Measurements from ENCODE around the gene ACTN3.
"Not testable (repeated sequence)": the region's sequence is repeated elsewhere in the genome, so short reads cannot be mapped to it uniquely, and the experiment has no call there.

The ACTN3 gene

DNA sequence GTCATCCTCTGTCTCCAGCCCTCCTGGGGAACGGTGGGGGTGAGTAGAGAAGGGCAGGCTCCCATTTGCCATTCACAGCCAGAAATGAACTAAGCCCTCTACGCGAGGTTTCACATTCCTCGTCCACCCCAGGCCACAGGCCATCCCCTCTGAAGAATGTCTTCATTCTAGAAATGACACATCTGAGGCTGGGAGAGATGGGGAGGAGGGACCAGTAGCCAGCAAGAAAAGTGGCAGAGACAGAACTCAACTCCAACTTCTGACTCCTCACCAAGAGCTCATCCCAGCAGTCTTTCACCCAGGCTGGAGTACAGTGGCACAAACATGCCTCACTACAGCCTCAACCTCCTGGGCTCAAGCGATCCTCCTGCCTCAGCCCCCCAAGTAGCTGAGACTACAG, 18.3 kb downstream of the ACTN3 start:
- no peaks in the 10 kb centered on the region for H3K36me3 ChIP-seq (ENCODE audit: insufficient read depth, low read length)

DNA sequence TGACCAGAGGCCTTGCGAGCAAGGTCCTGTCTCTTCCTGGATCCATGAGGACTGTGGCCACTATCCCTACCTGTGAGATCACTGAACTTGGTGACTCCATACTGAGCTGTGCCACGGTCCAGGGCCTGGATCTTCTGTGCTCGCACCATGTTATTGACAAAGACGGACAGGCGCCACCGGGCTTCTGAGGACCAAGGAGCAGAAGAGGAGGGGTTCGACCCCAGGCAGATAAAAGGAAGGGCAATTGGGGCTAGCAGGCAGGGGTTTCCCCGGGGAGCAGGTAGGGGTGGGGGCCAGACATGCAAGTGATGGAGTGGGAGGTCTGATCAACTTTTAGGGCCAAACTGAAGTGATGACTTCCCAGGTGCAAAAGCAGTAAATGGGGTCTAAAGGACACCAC, 19.5 kb downstream of the ACTN3 start:
- peaks cover 15% of the 10 kb centered on the region for H3K4me1 ChIP-seq (ENCODE audit: insufficient read depth, low read length)
- no peak overlapping the region for H3K9ac ChIP-seq (ENCODE audit: low read depth, low read length)
- no peaks in the 10 kb centered on the region for H3K36me3 ChIP-seq (ENCODE audit: insufficient read depth, low read length)
- no peaks in the 10 kb centered on the region; the same call in 1 of the 2 replicates for H3K9me3 ChIP-seq (ENCODE audit: control insufficient read depth, insufficient read depth, low read length)

More for the DNA sequence above, 18.3 kb downstream of the ACTN3 start:
- Histone ChIP-seq H3K9ac (ENCODE audit: low read depth, low read length) (no peak overlapping the region), H3K9me3 (ENCODE audit: control insufficient read depth, insufficient read depth, low read length) (no peaks in the 10 kb centered on the region; the same call in 1 of the 2 replicates), H3K4me1 (ENCODE audit: insufficient read depth, low read length) (peaks cover 4% of the 10 kb centered on the region; the same call in 1 of the 2 replicates)

DNA sequence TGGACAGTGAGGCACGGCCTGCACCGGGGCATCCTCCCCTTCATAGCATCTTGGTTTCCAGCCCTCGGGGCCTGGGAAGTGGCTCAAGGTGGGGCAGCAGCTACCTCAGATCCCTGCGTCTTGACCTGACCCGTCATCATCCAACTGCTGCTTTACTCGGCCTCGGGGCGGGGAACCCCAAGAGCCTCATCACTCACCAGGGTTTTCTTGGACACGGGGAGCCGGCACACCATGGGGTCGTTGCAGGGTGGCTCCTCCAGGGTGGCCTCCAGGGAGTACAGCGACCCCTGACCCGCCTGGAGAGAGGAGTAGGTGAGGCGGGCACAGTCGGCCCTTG, 21.1 kb downstream of the ACTN3 start:
- H3K9me3 ChIP-seq (ENCODE audit: control insufficient read depth, insufficient read depth, low read length) = no peaks in the 10 kb centered on the region; the same call in 1 of the 2 replicates

GRCh38 chr11:66568124-66568916, 21.6 kb downstream of the ACTN3 start, which contains the start of gene CTSF:
Gene CTSF (minus strand): TSS chr11:66568606. CDS start chr11:66568486, 120 bp downstream.
- no peaks in the 10 kb centered on the region; the same call in 1 of the 2 replicates for H3K9me3 ChIP-seq (ENCODE audit: control insufficient read depth, insufficient read depth, low read length)
- peaks cover 15% of the 10 kb centered on the region for H3K4me1 ChIP-seq (ENCODE audit: insufficient read depth, low read length)
- peak within 1 kb of the TSS; percentile 36; the same call in 1 of the 2 replicates for H3K9ac ChIP-seq (ENCODE audit: low read depth, low read length)
- no peaks in the 10 kb centered on the region for H3K36me3 ChIP-seq (ENCODE audit: insufficient read depth, low read length)

More for the DNA sequence above, 21.1 kb downstream of the ACTN3 start:
- peaks cover 15% of the 10 kb centered on the region for H3K4me1 ChIP-seq (ENCODE audit: insufficient read depth, low read length)
- H3K9ac ChIP-seq (ENCODE audit: low read depth, low read length) = peak overlapping the region; percentile 36; the same call in 1 of the 2 replicates
- no peaks in the 10 kb centered on the region for H3K36me3 ChIP-seq (ENCODE audit: insufficient read depth, low read length)

DNA sequence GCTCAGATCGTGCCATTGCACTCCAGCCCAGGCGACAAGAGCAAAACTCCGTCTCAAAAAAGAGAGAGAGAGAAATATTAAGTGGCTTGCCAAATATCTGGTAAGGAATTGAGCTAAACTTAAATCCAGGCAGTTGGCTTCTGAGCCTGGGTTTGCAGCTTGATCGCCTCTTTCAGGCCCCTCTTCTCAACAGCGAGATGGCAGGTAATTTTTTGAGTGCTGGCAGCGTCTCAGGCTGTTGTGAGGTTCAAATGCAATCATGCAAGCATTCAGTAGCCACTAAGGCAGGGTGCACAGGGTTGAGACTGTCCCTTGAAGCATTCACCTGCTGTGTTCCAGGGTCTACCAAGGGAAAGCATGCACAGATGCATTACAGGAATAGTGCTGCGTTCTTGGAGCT, 22.4 kb downstream of the ACTN3 start:
- Histone ChIP-seq H3K36me3 (ENCODE audit: insufficient read depth, low read length) (no peaks in the 10 kb centered on the region), H3K4me1 (ENCODE audit: insufficient read depth, low read length) (peaks cover 15% of the 10 kb centered on the region), H3K9me3 (ENCODE audit: control insufficient read depth, insufficient read depth, low read length) (no peaks in the 10 kb centered on the region; the same call in 1 of the 2 replicates), H3K9ac (ENCODE audit: low read depth, low read length) (no peak overlapping the region)

GRCh38 chr11:66570079-66570849, 23.6 kb downstream of the ACTN3 start:
- H3K4me1 ChIP-seq (ENCODE audit: insufficient read depth, low read length) = peaks cover 15% of the 10 kb centered on the region
- H3K36me3 ChIP-seq (ENCODE audit: insufficient read depth, low read length) = no peaks in the 10 kb centered on the region
- H3K9ac ChIP-seq (ENCODE audit: low read depth, low read length) = no peak overlapping the region
- no peaks in the 10 kb centered on the region; the same call in 1 of the 2 replicates for H3K9me3 ChIP-seq (ENCODE audit: control insufficient read depth, insufficient read depth, low read length)

DNA sequence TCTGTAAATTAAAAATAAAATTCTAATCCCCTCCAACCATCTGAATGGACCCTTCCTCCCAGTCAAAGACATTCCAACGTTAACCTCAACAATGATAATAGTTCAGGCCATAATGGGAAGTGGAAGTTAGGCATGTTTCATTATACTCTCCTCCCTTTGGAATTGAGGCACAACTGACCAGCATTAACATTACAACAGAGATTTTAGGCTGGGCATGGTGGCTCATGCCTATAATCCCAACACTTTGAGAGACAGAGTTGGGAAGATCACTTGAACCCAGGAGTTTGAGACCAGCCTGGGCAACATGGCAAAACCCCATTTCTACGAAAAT, 24.1 kb downstream of the ACTN3 start:
- H3K9ac ChIP-seq (ENCODE audit: low read depth, low read length) = no peak overlapping the region
- peaks cover 15% of the 10 kb centered on the region for H3K4me1 ChIP-seq (ENCODE audit: insufficient read depth, low read length)

GRCh38 chr11:66579017-66579606, 32.4 kb downstream of the ACTN3 start:
- no peaks in the 10 kb centered on the region for H3K36me3 ChIP-seq (ENCODE audit: insufficient read depth, low read length)
- no peak overlapping the region for H3K9ac ChIP-seq (ENCODE audit: low read depth, low read length)
- 0 out of 2 replicates have a peak, but pooled peaks cover 2% of the 10 kb centered on the region for H3K9me3 ChIP-seq (ENCODE audit: control insufficient read depth, insufficient read depth, low read length)
- H3K4me1 ChIP-seq (ENCODE audit: insufficient read depth, low read length) = no peaks in the 10 kb centered on the region

More for the DNA sequence above, 24.1 kb downstream of the ACTN3 start:
- Histone ChIP-seq H3K9me3 (ENCODE audit: control insufficient read depth, insufficient read depth, low read length) (no peaks in the 10 kb centered on the region; the same call in 1 of the 2 replicates), H3K36me3 (ENCODE audit: insufficient read depth, low read length) (no peaks in the 10 kb centered on the region)

- Histone ChIP-seq H3K9ac (ENCODE audit: low read depth, low read length) (no peak overlapping the region), H3K36me3 (ENCODE audit: insufficient read depth, low read length) (no peaks in the 10 kb centered on the region), H3K9me3 (ENCODE audit: control insufficient read depth, insufficient read depth, low read length) (0 out of 2 replicates have a peak, but pooled peaks cover 2% of the 10 kb centered on the region), H3K4me1 (ENCODE audit: insufficient read depth, low read length) (no peaks in the 10 kb centered on the region)
Observed at GRCh38 chr11:66580803-66581202, 34.1 kb downstream of the ACTN3 start.

DNA sequence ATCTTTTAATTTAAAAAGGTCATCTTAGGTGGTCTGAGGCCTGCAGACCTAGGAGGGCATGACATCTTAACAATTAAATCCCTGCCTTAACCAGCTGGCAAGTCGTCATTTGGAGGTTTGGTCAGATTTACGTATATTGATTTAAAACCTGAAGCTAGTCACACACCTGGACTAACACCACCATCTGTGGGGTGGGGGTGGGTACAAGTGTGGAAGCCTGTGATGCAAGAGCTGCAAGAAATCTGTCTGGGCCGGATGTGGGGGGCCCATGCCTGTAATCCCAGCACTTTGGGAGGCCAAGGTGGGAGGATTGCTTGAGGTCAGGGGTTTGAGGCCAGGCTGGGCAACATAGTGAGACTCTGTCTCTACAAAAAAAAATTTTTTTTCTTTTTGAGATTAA, 34.6 kb downstream of the ACTN3 start:
- Histone ChIP-seq H3K36me3 (ENCODE audit: insufficient read depth, low read length) (no peaks in the 10 kb centered on the region), H3K4me1 (ENCODE audit: insufficient read depth, low read length) (no peaks in the 10 kb centered on the region), H3K9me3 (ENCODE audit: control insufficient read depth, insufficient read depth, low read length) (0 out of 2 replicates have a peak, but pooled peaks cover 2% of the 10 kb centered on the region), H3K9ac (ENCODE audit: low read depth, low read length) (no peak overlapping the region)

GRCh38 chr11:66582565-66583147, 36.0 kb downstream of the ACTN3 start:
- H3K36me3 ChIP-seq (ENCODE audit: insufficient read depth, low read length); H3K9me3 ChIP-seq (ENCODE audit: control insufficient read depth, insufficient read depth, low read length); H3K4me1 ChIP-seq (ENCODE audit: insufficient read depth, low read length); H3K9ac ChIP-seq (ENCODE audit: low read depth, low read length): not testable (repeated sequence)

DNA sequence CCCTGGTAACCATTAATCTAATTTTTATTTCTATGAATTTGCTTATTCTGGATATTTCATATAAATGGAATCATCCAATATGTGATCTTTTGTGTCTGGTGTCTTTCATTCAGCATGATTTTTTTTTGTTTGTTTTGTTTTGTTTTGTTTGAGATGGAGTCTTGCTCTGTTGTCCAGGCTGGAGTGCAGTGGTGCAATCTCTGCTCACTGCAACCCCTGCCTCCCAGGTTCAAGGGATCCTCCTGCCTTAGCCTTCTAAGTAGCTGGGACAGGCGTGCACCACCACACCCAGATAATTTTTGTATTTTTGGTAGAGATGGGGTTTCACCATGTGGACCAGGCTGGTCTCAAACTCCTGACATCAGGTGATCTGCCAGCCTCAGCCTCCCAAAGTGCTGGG, 38.7 kb downstream of the ACTN3 start:
- H3K36me3 ChIP-seq (ENCODE audit: insufficient read depth, low read length); H3K9ac ChIP-seq (ENCODE audit: low read depth, low read length); H3K9me3 ChIP-seq (ENCODE audit: control insufficient read depth, insufficient read depth, low read length); H3K4me1 ChIP-seq (ENCODE audit: insufficient read depth, low read length): not testable (repeated sequence)

DNA sequence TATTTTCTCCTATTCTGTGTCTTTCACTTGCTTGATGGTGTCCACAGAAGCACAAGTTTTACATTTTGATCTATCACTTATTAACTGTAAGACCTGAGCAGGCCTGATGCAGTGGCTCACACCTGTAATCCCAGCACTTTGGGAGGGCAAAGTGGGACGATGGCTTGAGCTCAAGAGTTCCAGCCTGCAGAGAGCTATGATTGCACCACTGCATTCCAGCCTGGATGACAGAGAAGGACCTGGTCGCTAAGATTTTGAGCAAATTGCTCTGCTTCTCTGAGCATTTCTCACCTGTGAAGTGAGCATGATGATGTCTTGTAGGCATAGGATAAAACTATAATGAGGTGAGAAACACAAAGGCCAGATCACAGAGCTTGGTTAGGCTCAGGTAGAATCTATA, 39.4 kb downstream of the ACTN3 start:
- Histone ChIP-seq H3K4me1 (ENCODE audit: insufficient read depth, low read length) (no peaks in the 10 kb centered on the region), H3K9me3 (ENCODE audit: control insufficient read depth, insufficient read depth, low read length) (peaks cover 2% of the 10 kb centered on the region; the same call in 1 of the 2 replicates), H3K36me3 (ENCODE audit: insufficient read depth, low read length) (no peaks in the 10 kb centered on the region), H3K9ac (ENCODE audit: low read depth, low read length) (no peak overlapping the region)

DNA sequence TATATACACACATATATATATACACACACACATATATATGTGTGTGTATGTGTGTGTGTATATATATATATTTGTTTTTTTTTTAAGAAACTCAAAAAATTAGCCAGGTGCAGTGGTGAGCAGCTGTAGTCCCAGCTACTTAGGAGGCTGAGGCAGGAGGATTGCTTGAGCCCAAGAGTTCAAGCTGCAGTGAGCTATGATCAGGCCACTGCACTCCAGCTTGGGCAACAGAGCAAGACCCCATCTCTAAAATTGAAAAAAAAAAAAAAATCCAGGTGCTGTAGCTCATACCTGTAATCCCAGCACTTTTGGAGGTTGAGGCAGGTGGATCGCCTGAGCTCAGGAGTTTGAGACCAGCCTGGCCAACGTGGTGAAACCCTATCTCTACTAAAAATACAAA, 42.6 kb downstream of the ACTN3 start:
- H3K9me3 ChIP-seq (ENCODE audit: control insufficient read depth, insufficient read depth, low read length); H3K36me3 ChIP-seq (ENCODE audit: insufficient read depth, low read length); H3K9ac ChIP-seq (ENCODE audit: low read depth, low read length); H3K4me1 ChIP-seq (ENCODE audit: insufficient read depth, low read length): not testable (repeated sequence)
